Neural cell (in vitro differentiated cells): Measurements from ENCODE around the gene SLC12A7. TPM values are rescaled to one million over a fixed set of nuclear protein-coding genes. Genes with fewer than 3 reads are reported as not detected.

Experiments used
- H2AFZ ChIP-seq: fragments of 200-600, 300-800 bp; sonication (generic), shearing (Covaris generic); 2 replicates; pipeline ENCODE4 v1.6.0; 2014; ENCODE audit warnings: low read depth, mild to moderate bottlenecking, antibody characterized with exemption, low read length, moderate library complexity
- H3F3A ChIP-seq: fragments of 200-600 bp; shearing (Covaris generic); 2 replicates; pipeline ENCODE4 v1.6.1; 2016; ENCODE audit warnings: mild to moderate bottlenecking, moderate library complexity, mixed read lengths, antibody characterized with exemption, low read length; ENCODE audit not compliant: insufficient read depth, poor library complexity, severe bottlenecking
- H3K27ac ChIP-seq: fragments of 200-600, 300-800 bp; sonication (generic), shearing (Covaris generic); 2 replicates; pipeline ENCODE4 v1.5.1; 2014; ENCODE audit warnings: mild to moderate bottlenecking, low read length, moderate library complexity
- H3K27me3 ChIP-seq: fragments of 300-800, 200-600 bp; sonication (generic), shearing (Covaris generic); 2 replicates; pipeline ENCODE4 v1.6.0; 2014; ENCODE audit warnings: mild to moderate bottlenecking, low read depth, low read length, moderate library complexity; ENCODE audit not compliant: insufficient read depth
- H3K36me3 ChIP-seq: fragments of 300-800, 200-600 bp; sonication (generic), shearing (Covaris generic); 2 replicates; pipeline ENCODE4 v1.5.1; 2014; ENCODE audit warnings: mild to moderate bottlenecking, antibody characterized with exemption, low read length, moderate library complexity; ENCODE audit not compliant: insufficient read depth
- H3K4me2 ChIP-seq: fragments of 300-800, 200-600 bp; sonication (generic), shearing (Covaris generic); 2 replicates; pipeline ENCODE4 v1.6.0; 2014; ENCODE audit warnings: mild to moderate bottlenecking, low read length
- H3K4me3 ChIP-seq: fragments of 300-800, 200-600 bp; sonication (generic), shearing (Covaris generic); 2 replicates; pipeline ENCODE4 v1.5.1; 2014; ENCODE audit warnings: mild to moderate bottlenecking, low read length, moderate library complexity
- H3K79me2 ChIP-seq: fragments of 200-600 bp; shearing (Covaris generic); replicated peaks from 2 replicates; pipeline ENCODE4 v1.6.0; 2014; ENCODE audit warnings: mild to moderate bottlenecking, low read length, moderate library complexity; ENCODE audit not compliant: insufficient read depth
- H3K9ac ChIP-seq: fragments of 300-800, 200-600 bp; sonication (generic), shearing (Covaris generic); 2 replicates; pipeline ENCODE4 v1.6.1; 2016; ENCODE audit warnings: mild to moderate bottlenecking, low read length, mixed read lengths
- H3K9me2 ChIP-seq: fragments of 200-600 bp; shearing (Covaris generic); 2 replicates; pipeline ENCODE4 v1.6.1; 2016; ENCODE audit warnings: mild to moderate bottlenecking, low read length, mixed read lengths; ENCODE audit not compliant: insufficient read depth
- H3K9me3 ChIP-seq: fragments of 200-600, 300-800 bp; sonication (generic), shearing (Covaris generic); 2 replicates; pipeline ENCODE4 v1.6.1; 2016; ENCODE audit warnings: mild to moderate bottlenecking, mixed run types, low read length, moderate library complexity, mixed read lengths
- H4K20me1 ChIP-seq: fragments of 200-600 bp; shearing (Covaris generic); 2 replicates; pipeline ENCODE4 v1.6.1; 2016; ENCODE audit warnings: mild to moderate bottlenecking, mixed run types; ENCODE audit not compliant: insufficient read depth
- EP300 ChIP-seq: fragments of 450-650 bp; conservative IDR thresholded peaks from 2 replicates; pipeline ENCODE4 v1.6.1; 2014; ENCODE audit warnings: antibody characterized with exemption, mild to moderate bottlenecking, moderate library complexity; ENCODE audit not compliant: poor library complexity, severe bottlenecking
- EZH2 ChIP-seq: fragments of 200-600, 300-800 bp; shearing (Covaris generic), sonication (generic); IDR thresholded peaks from 2 replicates; pipeline ENCODE4 v1.6.1; 2014; ENCODE audit warnings: antibody characterized with exemption, low read length, borderline replicate concordance, mild to moderate bottlenecking; ENCODE audit not compliant: insufficient read depth, poor library complexity, severe bottlenecking
- MXI1 ChIP-seq: fragments of 450-650 bp; conservative IDR thresholded peaks from 2 replicates; pipeline ENCODE4 v1.6.1; 2014; ENCODE audit warnings: antibody characterized with exemption, mild to moderate bottlenecking; ENCODE audit not compliant: poor library complexity, severe bottlenecking
- POLR2AphosphoS5 ChIP-seq: IDR thresholded peaks from 2 replicates; pipeline ENCODE4 v1.6.1; 2012
- RAD21 ChIP-seq: fragments of 450-650 bp; conservative IDR thresholded peaks from 2 replicates; pipeline ENCODE4 v1.6.1; 2014; ENCODE audit warnings: antibody characterized with exemption, mild to moderate bottlenecking, moderate library complexity
- SMC3 ChIP-seq: fragments of 450-650 bp; conservative IDR thresholded peaks from 2 replicates; pipeline ENCODE4 v1.6.1; 2014; ENCODE audit warnings: antibody characterized with exemption, mild to moderate bottlenecking, moderate library complexity; ENCODE audit not compliant: poor library complexity
- TAF1 ChIP-seq: IDR thresholded peaks from 2 replicates; pipeline ENCODE4 v1.6.1; 2012; ENCODE audit warnings: low read depth
- polyA plus RNA-seq: library from polyadenylated mRNA; depleted of rRNA; stranded (reverse); fragments of >200 nt; gene quantifications from 2 replicates; pipeline ENCODE4 v1.2.3, GENCODE V29; 2014
- TF ChIP-seq, protein P1 (sequence below): IDR thresholded peaks from 2 replicates; pipeline ENCODE4 v1.6.1; 2012; ENCODE audit warnings: borderline replicate concordance
- TF ChIP-seq, protein P2 (sequence below): fragments of 450-650 bp; IDR thresholded peaks from 2 replicates; pipeline ENCODE4 v1.5.1; 2014; ENCODE audit warnings: antibody characterized with exemption, mild to moderate bottlenecking, moderate library complexity; ENCODE audit not compliant: poor library complexity, severe bottlenecking

The SLC12A7 gene
- polyA plus RNA-seq, 1 donor from 2014 or later = 4.5 TPM

DNA sequence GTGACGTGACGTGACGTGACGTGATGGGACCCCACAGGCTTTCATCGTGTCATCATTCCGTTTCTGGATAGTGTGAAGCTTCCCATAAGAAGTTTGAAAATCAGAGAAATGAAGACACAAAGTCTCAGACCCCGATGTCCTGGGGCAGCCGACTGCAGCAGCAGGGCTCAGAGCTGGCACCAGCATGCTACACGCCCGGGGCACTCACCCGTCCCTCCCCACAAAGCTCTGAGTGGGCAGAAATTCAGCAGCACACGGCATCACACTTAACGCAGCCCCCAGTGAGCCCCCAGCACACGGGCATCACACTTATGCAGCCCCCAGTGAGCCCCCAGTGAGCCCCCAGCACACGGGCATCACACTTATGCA lies 42.2 kb downstream of the SLC12A7 start:
- H3K9ac ChIP-seq = no peak overlapping the region
- no peaks in the 10 kb centered on the region for H3K36me3 ChIP-seq
- H3K79me2 ChIP-seq = no peaks in the 10 kb centered on the region
- no peaks in the 10 kb centered on the region for H3K27me3 ChIP-seq
- H3K27ac ChIP-seq = no peak overlapping the region
- H3K9me3 ChIP-seq = no peaks in the 10 kb centered on the region
- H4K20me1 ChIP-seq = no peaks in the 10 kb centered on the region
- TF ChIP-seq EP300 (no peak), RAD21 (no peak), POLR2AphosphoS5 (no peak), SMC3 (no peak), EZH2 (no peak), TAF1 (no peak), MXI1 (no peak)
- TF ChIP-seq, protein P1, sequence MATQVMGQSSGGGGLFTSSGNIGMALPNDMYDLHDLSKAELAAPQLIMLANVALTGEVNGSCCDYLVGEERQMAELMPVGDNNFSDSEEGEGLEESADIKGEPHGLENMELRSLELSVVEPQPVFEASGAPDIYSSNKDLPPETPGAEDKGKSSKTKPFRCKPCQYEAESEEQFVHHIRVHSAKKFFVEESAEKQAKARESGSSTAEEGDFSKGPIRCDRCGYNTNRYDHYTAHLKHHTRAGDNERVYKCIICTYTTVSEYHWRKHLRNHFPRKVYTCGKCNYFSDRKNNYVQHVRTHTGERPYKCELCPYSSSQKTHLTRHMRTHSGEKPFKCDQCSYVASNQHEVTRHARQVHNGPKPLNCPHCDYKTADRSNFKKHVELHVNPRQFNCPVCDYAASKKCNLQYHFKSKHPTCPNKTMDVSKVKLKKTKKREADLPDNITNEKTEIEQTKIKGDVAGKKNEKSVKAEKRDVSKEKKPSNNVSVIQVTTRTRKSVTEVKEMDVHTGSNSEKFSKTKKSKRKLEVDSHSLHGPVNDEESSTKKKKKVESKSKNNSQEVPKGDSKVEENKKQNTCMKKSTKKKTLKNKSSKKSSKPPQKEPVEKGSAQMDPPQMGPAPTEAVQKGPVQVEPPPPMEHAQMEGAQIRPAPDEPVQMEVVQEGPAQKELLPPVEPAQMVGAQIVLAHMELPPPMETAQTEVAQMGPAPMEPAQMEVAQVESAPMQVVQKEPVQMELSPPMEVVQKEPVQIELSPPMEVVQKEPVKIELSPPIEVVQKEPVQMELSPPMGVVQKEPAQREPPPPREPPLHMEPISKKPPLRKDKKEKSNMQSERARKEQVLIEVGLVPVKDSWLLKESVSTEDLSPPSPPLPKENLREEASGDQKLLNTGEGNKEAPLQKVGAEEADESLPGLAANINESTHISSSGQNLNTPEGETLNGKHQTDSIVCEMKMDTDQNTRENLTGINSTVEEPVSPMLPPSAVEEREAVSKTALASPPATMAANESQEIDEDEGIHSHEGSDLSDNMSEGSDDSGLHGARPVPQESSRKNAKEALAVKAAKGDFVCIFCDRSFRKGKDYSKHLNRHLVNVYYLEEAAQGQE = no peak
- TF ChIP-seq, protein P2, sequence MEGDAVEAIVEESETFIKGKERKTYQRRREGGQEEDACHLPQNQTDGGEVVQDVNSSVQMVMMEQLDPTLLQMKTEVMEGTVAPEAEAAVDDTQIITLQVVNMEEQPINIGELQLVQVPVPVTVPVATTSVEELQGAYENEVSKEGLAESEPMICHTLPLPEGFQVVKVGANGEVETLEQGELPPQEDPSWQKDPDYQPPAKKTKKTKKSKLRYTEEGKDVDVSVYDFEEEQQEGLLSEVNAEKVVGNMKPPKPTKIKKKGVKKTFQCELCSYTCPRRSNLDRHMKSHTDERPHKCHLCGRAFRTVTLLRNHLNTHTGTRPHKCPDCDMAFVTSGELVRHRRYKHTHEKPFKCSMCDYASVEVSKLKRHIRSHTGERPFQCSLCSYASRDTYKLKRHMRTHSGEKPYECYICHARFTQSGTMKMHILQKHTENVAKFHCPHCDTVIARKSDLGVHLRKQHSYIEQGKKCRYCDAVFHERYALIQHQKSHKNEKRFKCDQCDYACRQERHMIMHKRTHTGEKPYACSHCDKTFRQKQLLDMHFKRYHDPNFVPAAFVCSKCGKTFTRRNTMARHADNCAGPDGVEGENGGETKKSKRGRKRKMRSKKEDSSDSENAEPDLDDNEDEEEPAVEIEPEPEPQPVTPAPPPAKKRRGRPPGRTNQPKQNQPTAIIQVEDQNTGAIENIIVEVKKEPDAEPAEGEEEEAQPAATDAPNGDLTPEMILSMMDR = no peak
- no peak overlapping the region for H3K4me3 ChIP-seq
- H3K9me2 ChIP-seq = no peaks in the 10 kb centered on the region
- no peak overlapping the region for H3K4me2 ChIP-seq
- no peak overlapping the region for H2AFZ ChIP-seq
- H3F3A ChIP-seq = no peaks in the 10 kb centered on the region

DNA sequence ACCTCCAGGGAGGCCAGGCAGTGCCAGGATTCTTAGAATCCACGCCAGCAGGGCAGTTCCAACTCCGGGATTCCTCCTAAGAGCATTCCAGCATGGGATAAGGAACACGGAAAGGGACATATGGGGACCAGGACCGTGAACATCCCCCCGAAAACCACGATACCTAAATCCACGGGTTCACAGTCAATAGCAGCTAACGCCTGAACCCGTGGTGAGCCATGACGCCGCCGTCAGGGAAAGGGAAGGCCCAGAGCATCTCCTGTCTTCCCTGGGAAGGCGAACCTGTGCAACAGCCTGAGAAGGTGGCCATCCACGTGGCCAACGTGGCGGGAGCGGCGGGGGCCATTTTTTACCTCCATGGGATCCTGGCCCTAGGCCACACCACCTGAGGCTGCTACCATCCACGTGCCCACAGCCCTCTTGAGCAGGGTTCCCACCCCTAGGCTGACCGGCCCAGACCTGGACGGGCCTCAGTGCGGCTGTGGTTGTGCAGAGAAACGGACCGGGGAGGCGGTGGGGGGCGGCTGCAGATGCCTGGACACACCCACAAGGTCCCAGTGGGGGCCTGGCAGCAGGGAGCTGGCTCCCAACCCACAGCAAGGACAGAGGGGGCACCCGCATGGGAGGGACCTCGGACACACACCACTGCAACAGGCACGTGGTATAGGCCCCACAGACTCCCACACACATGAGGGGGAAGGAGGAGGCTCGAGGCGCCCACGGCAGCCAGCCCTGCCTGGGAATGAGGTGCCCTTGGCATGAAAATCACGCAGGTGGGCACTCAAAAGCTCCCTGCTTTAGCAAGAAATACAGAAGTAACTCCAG lies 42.8 kb downstream of the SLC12A7 start:
- H2AFZ ChIP-seq = no peak overlapping the region
- H3K4me2 ChIP-seq = no peak overlapping the region
- H3K9me2 ChIP-seq = no peaks in the 10 kb centered on the region
- no peaks in the 10 kb centered on the region for H4K20me1 ChIP-seq
- no peaks in the 10 kb centered on the region for H3F3A ChIP-seq
- no peak overlapping the region for H3K9ac ChIP-seq
- H3K9me3 ChIP-seq = no peaks in the 10 kb centered on the region
- H3K79me2 ChIP-seq = no peaks in the 10 kb centered on the region
- no peaks in the 10 kb centered on the region for H3K27me3 ChIP-seq
- H3K4me3 ChIP-seq = no peak overlapping the region
- no peaks in the 10 kb centered on the region for H3K36me3 ChIP-seq
- TF ChIP-seq RAD21 (no peak), EP300 (no peak), MXI1 (no peak), EZH2 (no peak)
- H3K27ac ChIP-seq = no peak overlapping the region
